ENCODE results near the gene TBC1D2B. TPM values are rescaled to one million over a fixed set of nuclear protein-coding genes. Genes with fewer than 3 reads are reported as not detected.

TBC1D2B gene
- polyA plus RNA-seq, 1 donor (not counting 4 experiments of a cell fraction or from before 2014, with no cell fraction given), result 27.0 TPM

GRCh38 chr15:78073046-78073787, 4.3 kb downstream of the TBC1D2B start:
- Histone ChIP-seq H3K27me3 (ENCODE audit: control insufficient read depth, extremely low read depth, insufficient read depth, low read length) (no peaks in the 10 kb centered on the region), H3K4me1 (ENCODE audit: control insufficient read depth, extremely low read depth, insufficient read depth, low read length) (peaks cover 19% of the 10 kb centered on the region), H3K36me3 (ENCODE audit: control insufficient read depth in 2 of 2, extremely low read depth in 1 of 2, insufficient read depth in 2 of 2, low read length in 2 of 2) (no peaks in the 10 kb centered on the region), H3K27ac (ENCODE audit: control insufficient read depth, insufficient read depth, low read length) (no peak overlapping the region), H3K9me3 (ENCODE audit: control insufficient read depth, low read depth, low read length) (no peaks in the 10 kb centered on the region), H2AFZ (ENCODE audit: control insufficient read depth, low read length) (no peak overlapping the region), H4K20me1 (ENCODE audit: control insufficient read depth, extremely low read depth, insufficient read depth, low read length) (no peaks in the 10 kb centered on the region), H3K9me1 (ENCODE audit: control insufficient read depth, extremely low read depth, insufficient read depth, low read length) (peaks cover 2% of the 10 kb centered on the region), H3K4me3 (ENCODE audit: control insufficient read depth in 2 of 3, extremely low read depth in 1 of 3, insufficient read depth in 2 of 3, low read depth in 1 of 3, low read length in 3 of 3) (no peak overlapping the region), H3K9ac (ENCODE audit: control insufficient read depth, extremely low read depth, insufficient read depth, low read length) (no peak overlapping the region), H3K79me2 (ENCODE audit: control insufficient read depth, insufficient read depth, low read length) (peaks cover 78% of the 10 kb centered on the region), H3K4me2 (ENCODE audit: control insufficient read depth, extremely low read depth, insufficient read depth, low read depth, low read length) (no peak overlapping the region)
- dilution Hi-C loops (cut with MboI; ENCODE audit: extremely low pct_ligation_motif_present, low sequenced_read_pairs), result no loop called here
- TF ChIP-seq CTCF (optimal IDR thresholded peaks at IDR 0.05 in 1 of 3, IDR thresholded peaks at IDR 0.05 in 1 of 3, conservative IDR thresholded peaks at IDR 0.05 in 1 of 3; ENCODE audit: extremely low read depth in 1 of 3, insufficient read depth in 2 of 3, low read length in 3 of 3) (no peak), EZH2 (IDR thresholded peaks at IDR 0.05; ENCODE audit: low read length) (no peak)
- no peak for DNase-seq (ENCODE audit: low read depth, low spot score)
- FAIRE-seq, result no peak

- Histone ChIP-seq H3K36me3 (ENCODE audit: control insufficient read depth in 2 of 2, extremely low read depth in 1 of 2, insufficient read depth in 2 of 2, low read length in 2 of 2) (no peaks in the 10 kb centered on the region), H3K9ac (ENCODE audit: control insufficient read depth, extremely low read depth, insufficient read depth, low read length) (no peak overlapping the region), H3K27me3 (ENCODE audit: control insufficient read depth, extremely low read depth, insufficient read depth, low read length) (no peaks in the 10 kb centered on the region), H2AFZ (ENCODE audit: control insufficient read depth, low read length) (no peak overlapping the region), H3K79me2 (ENCODE audit: control insufficient read depth, insufficient read depth, low read length) (peaks cover 85% of the 10 kb centered on the region), H4K20me1 (ENCODE audit: control insufficient read depth, extremely low read depth, insufficient read depth, low read length) (no peaks in the 10 kb centered on the region), H3K9me1 (ENCODE audit: control insufficient read depth, extremely low read depth, insufficient read depth, low read length) (peaks cover 5% of the 10 kb centered on the region), H3K4me3 (ENCODE audit: control insufficient read depth in 2 of 3, extremely low read depth in 1 of 3, insufficient read depth in 2 of 3, low read depth in 1 of 3, low read length in 3 of 3) (no peak overlapping the region), H3K4me1 (ENCODE audit: control insufficient read depth, extremely low read depth, insufficient read depth, low read length) (peaks cover 17% of the 10 kb centered on the region), H3K9me3 (ENCODE audit: control insufficient read depth, low read depth, low read length) (no peaks in the 10 kb centered on the region), H3K4me2 (ENCODE audit: control insufficient read depth, extremely low read depth, insufficient read depth, low read depth, low read length) (no peak overlapping the region), H3K27ac (ENCODE audit: control insufficient read depth, insufficient read depth, low read length) (no peak overlapping the region)
- DNase-seq (ENCODE audit: low read depth, low spot score) (no peak), FAIRE-seq (no peak)
- dilution Hi-C loops (cut with MboI; ENCODE audit: extremely low pct_ligation_motif_present, low sequenced_read_pairs), result no loop called here
- TF ChIP-seq EZH2 (IDR thresholded peaks at IDR 0.05; ENCODE audit: low read length) (no peak), CTCF (optimal IDR thresholded peaks at IDR 0.05 in 1 of 3, IDR thresholded peaks at IDR 0.05 in 1 of 3, conservative IDR thresholded peaks at IDR 0.05 in 1 of 3; ENCODE audit: extremely low read depth in 1 of 3, insufficient read depth in 2 of 3, low read length in 3 of 3) (no peak)
Measured at GRCh38 chr15:78072080-78072892, 5.2 kb downstream of the TBC1D2B start.

Measured in keratinocyte (primary cell).